ENCODE measurements around the gene MUC4.
"Not testable (repeated sequence)": the region's sequence is repeated elsewhere in the genome, so short reads cannot be mapped to it uniquely, and the experiment has no call there.

The MUC4 gene

GRCh38 chr3:195828762-195829161 lies 17.0 kb upstream of the MUC4 start:
- Histone ChIP-seq H3K27ac (no peak overlapping the region), H3K27me3 (replicated peaks) (no peaks in the 10 kb centered on the region), H3K4me3 (ENCODE audit: low read depth, low read length) (no peak overlapping the region), H3K36me3 (replicated peaks) (no peaks in the 10 kb centered on the region)
- in situ Hi-C loops (cut with HindIII; ENCODE audit: low pct_ligation_motif_present, low sequenced_read_pairs), result no loop called here
- no peak for TF ChIP-seq CTCF (IDR thresholded peaks at IDR 0.05; ENCODE audit: low read depth, low read length, missing control alignments)
- DNase-seq, result no peak

GRCh38 chr3:195825857-195826804 lies 14.4 kb upstream of the MUC4 start:
- no peak for TF ChIP-seq CTCF (IDR thresholded peaks at IDR 0.05; ENCODE audit: low read depth, low read length, missing control alignments)
- Histone ChIP-seq H3K27me3 (replicated peaks) (no peaks in the 10 kb centered on the region), H3K4me3 (ENCODE audit: low read depth, low read length) (no peak overlapping the region), H3K27ac (no peak overlapping the region), H3K36me3 (replicated peaks) (no peaks in the 10 kb centered on the region)
- in situ Hi-C loops (cut with HindIII; ENCODE audit: low pct_ligation_motif_present, low sequenced_read_pairs), result no loop called here
- no peak for DNase-seq

- H3K4me3 ChIP-seq (ENCODE audit: low read depth, low read length), result no peak overlapping the region
- no peaks in the 10 kb centered on the region for H3K36me3 ChIP-seq (replicated peaks)
- DNase-seq, result no peak
- no peaks in the 10 kb centered on the region for H3K27me3 ChIP-seq (replicated peaks)
- in situ Hi-C loops (cut with HindIII; ENCODE audit: low pct_ligation_motif_present, low sequenced_read_pairs), result no loop called here
- no peak overlapping the region for H3K27ac ChIP-seq
- no peak for TF ChIP-seq CTCF (IDR thresholded peaks at IDR 0.05; ENCODE audit: low read depth, low read length, missing control alignments)
Measured at GRCh38 chr3:195825191-195825588, 13.5 kb upstream of the MUC4 start.

GRCh38 chr3:195824425-195825190 lies 12.9 kb upstream of the MUC4 start:
- H3K4me3 ChIP-seq (ENCODE audit: low read depth, low read length); H3K27ac ChIP-seq; DNase-seq; H3K27me3 ChIP-seq (replicated peaks); in situ Hi-C loops (cut with HindIII; ENCODE audit: low pct_ligation_motif_present, low sequenced_read_pairs); H3K36me3 ChIP-seq (replicated peaks): not testable (repeated sequence)

- H3K4me3 ChIP-seq (ENCODE audit: low read depth, low read length), result no peak overlapping the region
- no peak for DNase-seq
- TF ChIP-seq CTCF (IDR thresholded peaks at IDR 0.05; ENCODE audit: low read depth, low read length, missing control alignments), result no peak
- H3K27me3 ChIP-seq (replicated peaks), result no peaks in the 10 kb centered on the region
- in situ Hi-C loops (cut with HindIII; ENCODE audit: low pct_ligation_motif_present, low sequenced_read_pairs), result no loop called here
- no peaks in the 10 kb centered on the region for H3K36me3 ChIP-seq (replicated peaks)
- no peak overlapping the region for H3K27ac ChIP-seq
Measured at GRCh38 chr3:195823999-195824398, 12.3 kb upstream of the MUC4 start.

- in situ Hi-C loops (cut with HindIII; ENCODE audit: low pct_ligation_motif_present, low sequenced_read_pairs), result no loop called here
- no peak for TF ChIP-seq CTCF (IDR thresholded peaks at IDR 0.05; ENCODE audit: low read depth, low read length, missing control alignments)
- no peaks in the 10 kb centered on the region for H3K27me3 ChIP-seq (replicated peaks)
Measured at GRCh38 chr3:195823280-195823679, 11.6 kb upstream of the MUC4 start.

More at GRCh38 chr3:195823280-195823679, 11.6 kb upstream of the MUC4 start:
- no peaks in the 10 kb centered on the region for H3K36me3 ChIP-seq (replicated peaks)
- H3K27ac ChIP-seq, result no peak overlapping the region
- DNase-seq, result no peak
- no peak overlapping the region for H3K4me3 ChIP-seq (ENCODE audit: low read depth, low read length)
